ENCODE measurements around the gene COX19. TPM values are rescaled to one million over a fixed set of nuclear protein-coding genes. Genes with fewer than 3 reads are reported as not detected.
"Not testable (repeated sequence)": the region's sequence is repeated elsewhere in the genome, so short reads cannot be mapped to it uniquely, and the experiment has no call there.

The COX19 gene
- total RNA-seq, 1 donor from 2014 or later: 22.0 TPM

DNA sequence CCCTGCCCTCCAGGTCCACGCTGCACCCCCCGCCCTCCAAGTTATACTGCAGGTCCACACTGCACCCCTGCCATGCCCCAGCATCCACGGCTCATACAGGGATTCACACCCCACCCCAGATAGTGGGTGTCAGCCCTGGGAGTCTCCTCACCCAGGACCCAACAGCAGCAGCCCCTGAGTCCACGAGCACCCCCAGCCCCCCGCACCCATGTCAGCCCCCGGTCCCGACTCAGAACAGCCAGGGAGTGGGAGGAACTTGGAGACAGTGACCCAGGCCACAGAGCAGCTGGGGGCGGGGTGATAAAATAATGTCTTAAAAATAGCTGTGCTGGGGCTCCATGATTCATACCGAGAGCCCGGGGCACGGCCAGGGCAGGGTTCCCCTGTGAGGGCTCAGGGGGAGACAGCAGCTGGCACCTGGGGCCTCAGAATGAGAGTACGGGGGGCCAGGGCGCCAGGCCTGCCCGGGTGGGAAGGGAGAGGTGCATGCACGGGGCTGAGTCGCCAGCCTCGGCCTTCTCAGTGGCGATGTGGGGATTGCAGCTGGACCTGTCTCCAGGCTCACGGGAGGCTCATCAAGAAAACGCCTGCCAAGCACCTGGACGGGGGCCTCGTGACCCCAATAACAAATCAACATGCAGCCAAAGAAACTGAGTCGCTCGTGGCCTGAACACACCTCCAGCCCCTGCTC, 50.7 kb downstream of the COX19 start:
- Mint-ChIP-seq H3K27ac (no peak overlapping the region), H3K27me3 (ENCODE audit: low read depth) (no peaks in the 10 kb centered on the region), H3K36me3 (no peaks in the 10 kb centered on the region), H3K4me1 (peaks cover 4% of the 10 kb centered on the region), H3K9me3 (no peaks in the 10 kb centered on the region), H3K4me3 (no peak overlapping the region)
- peak; percentile 13 to 37 for DNase-seq (ENCODE audit: low spot score in 2 of 2, unreplicated experiment in 2 of 2)
- TF ChIP-seq, protein P1, sequence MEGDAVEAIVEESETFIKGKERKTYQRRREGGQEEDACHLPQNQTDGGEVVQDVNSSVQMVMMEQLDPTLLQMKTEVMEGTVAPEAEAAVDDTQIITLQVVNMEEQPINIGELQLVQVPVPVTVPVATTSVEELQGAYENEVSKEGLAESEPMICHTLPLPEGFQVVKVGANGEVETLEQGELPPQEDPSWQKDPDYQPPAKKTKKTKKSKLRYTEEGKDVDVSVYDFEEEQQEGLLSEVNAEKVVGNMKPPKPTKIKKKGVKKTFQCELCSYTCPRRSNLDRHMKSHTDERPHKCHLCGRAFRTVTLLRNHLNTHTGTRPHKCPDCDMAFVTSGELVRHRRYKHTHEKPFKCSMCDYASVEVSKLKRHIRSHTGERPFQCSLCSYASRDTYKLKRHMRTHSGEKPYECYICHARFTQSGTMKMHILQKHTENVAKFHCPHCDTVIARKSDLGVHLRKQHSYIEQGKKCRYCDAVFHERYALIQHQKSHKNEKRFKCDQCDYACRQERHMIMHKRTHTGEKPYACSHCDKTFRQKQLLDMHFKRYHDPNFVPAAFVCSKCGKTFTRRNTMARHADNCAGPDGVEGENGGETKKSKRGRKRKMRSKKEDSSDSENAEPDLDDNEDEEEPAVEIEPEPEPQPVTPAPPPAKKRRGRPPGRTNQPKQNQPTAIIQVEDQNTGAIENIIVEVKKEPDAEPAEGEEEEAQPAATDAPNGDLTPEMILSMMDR (IDR thresholded peaks at IDR 0.05; ENCODE audit: unreplicated experiment): no peak

DNA sequence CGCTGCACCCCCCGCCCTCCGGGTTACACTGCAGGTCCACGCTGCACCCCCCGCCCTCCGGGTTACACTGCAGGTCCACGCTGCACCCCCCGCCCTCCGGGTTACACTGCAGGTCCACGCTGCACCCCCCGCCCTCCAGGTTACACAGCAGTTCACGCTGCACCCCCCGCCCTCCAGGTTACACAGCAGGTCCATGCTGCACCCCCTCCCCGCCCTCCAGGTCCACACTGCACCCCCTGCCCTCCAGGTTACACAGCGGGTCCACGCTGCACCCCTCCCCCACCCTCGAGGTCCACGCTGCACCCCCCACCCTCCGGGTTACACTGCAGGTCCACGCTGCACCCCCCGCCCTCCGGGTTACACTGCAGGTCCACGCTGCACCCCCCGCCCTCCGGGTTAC, 51.3 kb downstream of the COX19 start:
- H3K4me3 Mint-ChIP-seq; H3K4me1 Mint-ChIP-seq; H3K36me3 Mint-ChIP-seq; H3K27me3 Mint-ChIP-seq (ENCODE audit: low read depth); H3K27ac Mint-ChIP-seq; H3K9me3 Mint-ChIP-seq: not testable (repeated sequence)
- peak; percentile 17 to 26 for DNase-seq (ENCODE audit: low spot score in 2 of 2, unreplicated experiment in 2 of 2)

DNA sequence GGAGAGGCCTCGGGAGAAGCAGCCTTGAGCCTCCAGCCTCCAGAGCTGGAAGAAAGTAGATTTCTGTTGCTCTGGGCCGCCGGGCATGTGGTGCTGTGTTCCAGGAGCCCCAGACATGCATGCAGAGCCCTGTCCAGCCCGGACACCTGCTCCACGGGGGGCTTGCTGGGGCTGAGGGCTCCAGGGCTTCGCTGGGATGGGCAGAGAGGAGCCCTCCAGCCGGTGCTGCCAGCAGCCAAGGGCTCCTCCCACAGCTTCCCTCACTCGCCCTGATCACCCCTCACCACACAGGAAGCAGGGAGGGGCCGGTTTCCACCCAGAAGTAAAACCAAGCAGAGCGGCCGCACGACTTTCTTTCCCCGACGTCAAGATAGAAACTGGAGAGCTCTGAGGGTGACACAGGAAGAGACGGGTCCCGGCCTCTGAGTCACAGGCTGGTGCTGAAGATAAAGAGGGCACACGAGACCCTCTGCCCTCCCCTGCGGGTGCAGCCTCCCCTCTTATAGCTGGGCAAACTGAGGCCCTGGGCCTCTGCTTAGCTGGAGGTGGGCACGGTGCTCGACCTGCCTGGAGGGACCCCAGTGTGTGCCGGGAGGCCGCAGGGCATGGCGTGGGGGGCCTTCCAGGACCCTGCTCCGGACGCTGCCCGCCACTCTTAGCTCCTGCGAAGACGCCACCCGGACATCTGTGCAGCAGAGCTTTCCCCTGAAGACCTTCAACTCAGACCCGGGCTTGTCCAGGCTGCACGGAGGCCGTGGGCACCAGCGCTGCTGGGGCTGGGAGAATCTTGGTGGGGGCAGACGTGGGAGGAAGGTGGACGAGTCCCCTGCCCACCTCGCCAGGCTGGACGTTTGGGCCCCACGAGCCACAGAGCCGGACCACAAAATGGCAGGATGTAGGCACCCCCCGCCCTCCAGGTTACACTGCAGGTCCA, 52.0 kb downstream of the COX19 start:
- H3K36me3 Mint-ChIP-seq: no peaks in the 10 kb centered on the region

DNA sequence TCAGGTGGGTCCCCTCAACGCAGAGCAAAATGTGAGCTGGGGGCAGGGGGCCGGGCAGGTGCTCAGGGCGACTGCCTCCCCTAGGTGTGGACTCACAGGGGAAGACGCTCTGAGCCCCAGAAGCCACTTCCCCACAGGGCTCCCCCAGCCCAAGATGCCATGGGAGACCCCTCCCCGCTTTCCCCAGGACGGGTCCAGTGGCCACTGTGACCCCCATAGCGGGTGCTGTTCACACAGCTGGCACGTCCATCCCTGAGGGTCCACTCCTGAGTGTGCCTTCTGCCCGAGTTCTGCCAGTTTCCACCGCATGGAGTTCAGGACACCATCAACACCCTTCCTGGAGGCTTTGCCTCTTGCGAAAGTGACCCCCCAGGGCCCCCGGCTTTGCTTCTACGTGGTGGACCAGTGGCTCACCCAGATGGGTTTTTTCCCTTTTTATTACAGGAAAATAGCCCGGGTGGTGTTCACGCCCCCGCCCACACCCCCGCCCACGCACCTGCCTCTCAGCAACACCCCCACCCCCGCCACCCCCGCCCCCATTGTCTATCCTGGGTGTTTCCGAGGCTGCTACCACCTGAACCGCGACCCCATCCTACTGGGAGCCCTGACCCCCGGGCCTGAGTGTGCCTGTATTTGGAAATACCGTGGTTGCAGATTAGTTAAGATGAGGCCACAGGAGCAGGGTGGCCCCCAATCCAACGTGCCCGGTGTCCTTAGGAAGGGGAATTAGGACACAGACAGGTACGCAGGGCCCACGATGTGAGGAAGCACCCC, 52.8 kb downstream of the COX19 start:
- H3K4me3 Mint-ChIP-seq: no peak overlapping the region
- no peaks in the 10 kb centered on the region for H3K9me3 Mint-ChIP-seq
- peak; percentile 9 to 35 for DNase-seq (ENCODE audit: low spot score in 2 of 2, unreplicated experiment in 2 of 2)
- H3K4me1 Mint-ChIP-seq: peaks cover 7% of the 10 kb centered on the region
- H3K36me3 Mint-ChIP-seq: no peaks in the 10 kb centered on the region
- H3K27me3 Mint-ChIP-seq (ENCODE audit: low read depth): no peaks in the 10 kb centered on the region
- no peak overlapping the region for H3K27ac Mint-ChIP-seq
- TF ChIP-seq, protein P1 (IDR thresholded peaks at IDR 0.05; ENCODE audit: unreplicated experiment): no peak

More for the DNA sequence above, 52.0 kb downstream of the COX19 start:
- H3K4me1 Mint-ChIP-seq: peaks cover 4% of the 10 kb centered on the region
- H3K27ac Mint-ChIP-seq: no peak overlapping the region
- no peak overlapping the region for H3K4me3 Mint-ChIP-seq
- TF ChIP-seq, protein P1 (IDR thresholded peaks at IDR 0.05; ENCODE audit: unreplicated experiment): no peak
- no peaks in the 10 kb centered on the region for H3K27me3 Mint-ChIP-seq (ENCODE audit: low read depth)
- no peaks in the 10 kb centered on the region for H3K9me3 Mint-ChIP-seq
- DNase-seq (ENCODE audit: low spot score in 2 of 2, unreplicated experiment in 2 of 2): peak; percentile 21 to 52

DNA sequence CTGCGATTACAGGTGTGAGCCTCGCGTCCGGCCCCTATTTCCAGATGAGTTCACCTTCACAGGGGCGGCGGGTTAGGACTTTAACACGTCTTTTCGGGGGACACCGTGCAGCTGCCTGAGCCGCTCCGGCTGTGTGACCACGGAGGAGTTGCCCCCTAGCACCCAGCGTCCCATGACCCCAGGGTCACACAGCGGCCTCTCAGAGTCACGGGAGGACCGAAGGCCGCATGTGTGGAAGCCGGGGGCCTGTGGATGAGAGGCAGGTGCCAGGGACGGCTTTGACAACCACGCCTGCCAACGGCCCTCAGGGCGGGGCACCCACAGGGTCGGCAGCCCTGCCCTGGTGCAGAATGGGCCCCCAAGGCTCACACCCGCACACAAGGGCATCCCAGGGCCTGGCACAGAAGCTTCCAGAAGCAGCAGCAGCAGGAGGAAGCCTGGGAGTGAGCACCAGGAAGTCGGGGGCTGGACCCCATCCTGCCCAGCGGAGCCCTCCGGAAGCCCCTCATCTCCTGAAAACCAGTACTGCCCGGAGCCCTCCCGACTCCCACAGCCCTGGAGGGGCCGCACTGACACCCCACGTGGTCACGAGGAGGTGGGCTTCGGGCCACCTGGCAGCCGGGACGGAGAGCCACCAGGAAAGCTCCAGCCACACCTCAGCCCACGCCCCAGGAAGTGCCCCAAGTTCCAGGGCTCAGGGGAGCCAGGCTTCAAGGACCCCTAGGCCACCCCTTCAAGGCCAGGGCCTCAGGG, 53.6 kb downstream of the COX19 start:
- H3K27me3 Mint-ChIP-seq (ENCODE audit: low read depth): no peaks in the 10 kb centered on the region
- TF ChIP-seq, protein P1 (IDR thresholded peaks at IDR 0.05; ENCODE audit: unreplicated experiment): no peak

More for the DNA sequence above, 53.6 kb downstream of the COX19 start:
- Mint-ChIP-seq H3K27ac (no peak overlapping the region), H3K4me3 (no peak overlapping the region), H3K9me3 (no peaks in the 10 kb centered on the region), H3K36me3 (no peaks in the 10 kb centered on the region), H3K4me1 (peaks cover 8% of the 10 kb centered on the region)
- DNase-seq (ENCODE audit: low spot score in 2 of 2, unreplicated experiment in 2 of 2): peak; percentile 9 to 35

Measured in mesothelial cell of epicardium (in vitro differentiated cells).